Hematopoietic multipotent progenitor cell treated with erythropoietin and hydrocortisone succinate and interleukin-3 and kit ligand, for 6 days (in vitro differentiated cells): ENCODE results near the gene HOXB2.
A peak's percentile ranks its signal among the peaks of the same experiment; 100 is the strongest.

ENCODE experiments used
- DNase-seq: peaks from one replicate; pipeline ENCODE4 v3.0.0-alpha.2; 2015

HOXB2 gene

GRCh38 chr17:48545022-48545375, at the start of gene HOXB2:
Gene HOXB2, minus strand, starts transcription at chr17:48545109. Its CDS starts 198 bp downstream, at chr17:48544911.
- DNase-seq, result peak; percentile 77

GRCh38 chr17:48593840-48594537, 49.1 kb upstream of the HOXB2 start:
- DNase-seq, result peak; percentile 88

- peak; percentile 69 for DNase-seq
Measured at GRCh38 chr17:48593126-48593829, 48.4 kb upstream of the HOXB2 start, which contains the start of gene HOXB5. Gene HOXB5, minus strand, starts transcription at chr17:48593779. Its CDS starts 97 bp downstream, at chr17:48593682.

GRCh38 chr17:48592577-48592976, 47.7 kb upstream of the HOXB2 start:
- peak; percentile 70 for DNase-seq

- no peak for DNase-seq
Measured at GRCh38 chr17:48592057-48592514, 47.2 kb upstream of the HOXB2 start.

- DNase-seq, result no peak
Measured at GRCh38 chr17:48591255-48592056, 46.5 kb upstream of the HOXB2 start.

- DNase-seq, result no peak
Measured at GRCh38 chr17:48590607-48591161, 45.8 kb upstream of the HOXB2 start.

GRCh38 chr17:48589831-48590606, 45.1 kb upstream of the HOXB2 start, which contains the start of gene HOXB3:
Gene HOXB3, minus strand, starts transcription at chr17:48590241. Its CDS starts 37,767 bp downstream, at chr17:48552474.
- DNase-seq, result no peak

- no peak for DNase-seq
Measured at GRCh38 chr17:48589060-48589830, 44.3 kb upstream of the HOXB2 start.

- no peak for DNase-seq
Measured at GRCh38 chr17:48588528-48588927, 43.6 kb upstream of the HOXB2 start.

- DNase-seq, result no peak
Measured at GRCh38 chr17:48588074-48588415, 43.1 kb upstream of the HOXB2 start.

- DNase-seq, result no peak
Measured at GRCh38 chr17:48587276-48588073, 42.6 kb upstream of the HOXB2 start.

- no peak for DNase-seq
Measured at GRCh38 chr17:48586355-48587258, 41.7 kb upstream of the HOXB2 start.

- no peak for DNase-seq
Measured at GRCh38 chr17:48584223-48584741, 39.4 kb upstream of the HOXB2 start.

GRCh38 chr17:48583708-48584222, 38.9 kb upstream of the HOXB2 start:
- DNase-seq, result no peak

GRCh38 chr17:48582750-48583069, 37.8 kb upstream of the HOXB2 start:
- DNase-seq, result no peak

- peak; percentile 38 for DNase-seq
Measured at GRCh38 chr17:48579760-48580554, 35.0 kb upstream of the HOXB2 start.

- DNase-seq, result peak; percentile 27
Measured at GRCh38 chr17:48579471-48579759, 34.5 kb upstream of the HOXB2 start.
